Calu3 (cell line): ENCODE results near the gene TAF4B. TPM values are rescaled to one million over a fixed set of nuclear protein-coding genes. Genes with fewer than 3 reads are reported as not detected.

Experiments used
- BruUV-seq: library from RNA; stranded (reverse); fragments of 400-500 nt; replicated peaks from 2 replicates; lab custom pipeline; 2021; lab: Mats Ljungman, UMichigan
- CTCF ChIA-PET: fragments of 300-600 bp; sonication (Branson Sonifier 250); formaldehyde crosslinking; loops from one replicate; lab custom pipeline; 2022; ENCODE audit warnings: antibody characterized with exemption; lab: Charles Lee
- DNase-seq: peaks from one replicate; pipeline ENCODE4 v3.0.0; 2022
- H3K27ac Mint-ChIP-seq: one replicate; pipeline ENCODE4 v1.8.0; 2022; ENCODE audit warnings: mixed read lengths; ENCODE audit not compliant: unreplicated experiment
- H3K27me3 Mint-ChIP-seq: one replicate; pipeline ENCODE4 v1.8.0; 2022; ENCODE audit warnings: mixed read lengths; ENCODE audit not compliant: unreplicated experiment
- H3K36me3 Mint-ChIP-seq: one replicate; pipeline ENCODE4 v1.8.0; 2022; ENCODE audit warnings: mild to moderate bottlenecking, moderate library complexity, mixed read lengths; ENCODE audit not compliant: insufficient read depth, unreplicated experiment
- H3K4me1 Mint-ChIP-seq: one replicate; pipeline ENCODE4 v1.8.0; 2022; ENCODE audit warnings: mild to moderate bottlenecking, low read depth, mixed read lengths; ENCODE audit not compliant: unreplicated experiment
- H3K4me3 Mint-ChIP-seq: one replicate; pipeline ENCODE4 v1.8.0; 2022; ENCODE audit warnings: mild to moderate bottlenecking, low read depth, moderate library complexity, mixed read lengths; ENCODE audit not compliant: unreplicated experiment
- H3K9me3 Mint-ChIP-seq: one replicate; pipeline ENCODE4 v1.8.0; 2022; ENCODE audit warnings: low read depth, mixed read lengths; ENCODE audit not compliant: unreplicated experiment
- CTCF ChIP-seq: fragments of 200-600 bp; IDR thresholded peaks from one replicate; pipeline ENCODE4 v1.8.0; 2022; ENCODE audit warnings: antibody characterized with exemption; ENCODE audit not compliant: unreplicated experiment
- intact Hi-C: fragments of 100-400 bp; cut with micrococcal nuclease; formaldehyde crosslinking; loops from one replicate; pipeline ENCODE4 v1.10.0; 2022; ENCODE audit not compliant: unreplicated experiment
- total RNA-seq: library from RNA; stranded (reverse); gene quantifications from 2 replicates; pipeline ENCODE4 v1.2.3, GENCODE V29; 2022

Gene TAF4B
- total RNA-seq, 1 experiment from 2014 or later: 9.6 TPM

- peaks cover 8% of the 10 kb centered on the region for H3K4me1 Mint-ChIP-seq
- H3K27me3 Mint-ChIP-seq: no peaks in the 10 kb centered on the region
- no peak for DNase-seq
- H3K4me3 Mint-ChIP-seq: no peak overlapping the region
- TF ChIP-seq CTCF: no peak
- peaks cover 3% of the 10 kb centered on the region for H3K36me3 Mint-ChIP-seq
- BruUV-seq: no TSS peak
- CTCF ChIA-PET: interaction anchor here (0.6 to 3.0 kb wide), 3 partner anchors 13 to 151 kb away, joined by 3 to 10 read pairs (median 3); no protein-coding TSS in a partner anchor
- no peaks in the 10 kb centered on the region for H3K9me3 Mint-ChIP-seq
- H3K27ac Mint-ChIP-seq: no peak overlapping the region
- intact Hi-C loops: loop anchor here (5.0 to 10.0 kb wide), 2 partner anchors 78 to 140 kb away; partner anchors contain the start of gene KCTD1
Measured at GRCh38 chr18:26406854-26407517, 180.7 kb downstream of the TAF4B start.

- no peak for TF ChIP-seq CTCF
- H3K36me3 Mint-ChIP-seq: peaks cover 3% of the 10 kb centered on the region
- no peak for DNase-seq
Measured at GRCh38 chr18:26407736-26408601, 181.7 kb downstream of the TAF4B start.

GRCh38 chr18:26409091-26409490 is 182.8 kb downstream of the TAF4B start:
- no peaks in the 10 kb centered on the region for H3K27me3 Mint-ChIP-seq
- CTCF ChIA-PET: no interaction called here
- no peak overlapping the region for H3K27ac Mint-ChIP-seq
- BruUV-seq: no TSS peak
- H3K4me3 Mint-ChIP-seq: no peak overlapping the region
- no peaks in the 10 kb centered on the region for H3K9me3 Mint-ChIP-seq
- intact Hi-C loops: loop anchor here (5.0 to 10.0 kb wide), 2 partner anchors 76 to 138 kb away; partner anchors contain the start of gene KCTD1
- peaks cover 3% of the 10 kb centered on the region for H3K36me3 Mint-ChIP-seq
- H3K4me1 Mint-ChIP-seq: peaks cover 8% of the 10 kb centered on the region
- no peak for TF ChIP-seq CTCF
- DNase-seq: no peak

More at GRCh38 chr18:26407736-26408601, 181.7 kb downstream of the TAF4B start:
- CTCF ChIA-PET: no interaction called here
- intact Hi-C loops: loop anchor here (5.0 to 10.0 kb wide), 2 partner anchors 77 to 139 kb away; partner anchors contain the start of gene KCTD1
- Mint-ChIP-seq H3K27ac (no peak overlapping the region), H3K27me3 (no peaks in the 10 kb centered on the region), H3K4me1 (peaks cover 8% of the 10 kb centered on the region), H3K4me3 (no peak overlapping the region), H3K9me3 (no peaks in the 10 kb centered on the region)
- no TSS peak for BruUV-seq

- Mint-ChIP-seq H3K36me3 (no peaks in the 10 kb centered on the region), H3K27me3 (no peaks in the 10 kb centered on the region), H3K27ac (no peak overlapping the region), H3K4me1 (no peaks in the 10 kb centered on the region), H3K4me3 (no peak overlapping the region), H3K9me3 (no peaks in the 10 kb centered on the region)
- BruUV-seq: no TSS peak
- TF ChIP-seq CTCF: no peak
- intact Hi-C loops: no loop called here
- CTCF ChIA-PET: interaction anchor here (0.7 kb wide), 1 partner anchor 138 kb away, joined by 7 read pairs; no protein-coding TSS in a partner anchor
- no peak for DNase-seq
Measured at GRCh38 chr18:26414901-26415440, 188.7 kb downstream of the TAF4B start.
